ENCODE results near the gene ANKRD10.

Gene ANKRD10

GRCh38 chr13:110828705-110829104 is 86.2 kb downstream of the ANKRD10 start:
- no peak for DNase-seq

Measured in central memory CD4-positive, alpha-beta T cell (primary cell).